Ovary (tissue), 9 donors: ENCODE data around the gene PSMD1. TPM values are rescaled to one million over a fixed set of nuclear protein-coding genes. Genes with fewer than 3 reads are reported as not detected.
"Not testable (repeated sequence)": the region's sequence is repeated elsewhere in the genome, so short reads cannot be mapped to it uniquely, and the experiment has no call there.

Experiments used
- DNase-seq, 5 donors: peaks; one replicate each; pipeline ENCODE4 v3.0.0-alpha.2; 2019 to 2020
- H3K27ac ChIP-seq, 2 donors: fragments of 200-600 bp; one replicate each; pipeline versions ENCODE4 v1.5.1 to v1.8.0; 2019 to 2022
- H3K27me3 ChIP-seq: fragments of 200-600 bp; one replicate; pipeline ENCODE4 v1.8.0; 2022
- H3K36me3 ChIP-seq: fragments of 200-600 bp; sonication (generic); one replicate; pipeline ENCODE4 v1.5.1; 2019
- H3K4me1 ChIP-seq: one replicate; pipeline ENCODE4 v1.8.1; 2013; ENCODE audit warnings: mild to moderate bottlenecking, moderate library complexity; ENCODE audit not compliant: insufficient read depth
- H3K4me3 ChIP-seq: fragments of 200-600 bp; sonication (generic); one replicate; pipeline ENCODE4 v1.5.1; 2017
- H3K9me3 ChIP-seq, 2 donors: fragments of 200-600 bp in 1 of 2; sonication (generic) in 1 of 2; one replicate each; pipeline versions ENCODE4 v1.5.1 to v1.8.1; 2013 to 2019; ENCODE audit warnings: mild to moderate bottlenecking in 1 of 2, moderate library complexity in 1 of 2
- EP300 ChIP-seq: sonication (generic); formaldehyde crosslinking; IDR thresholded peaks from one replicate; pipeline ENCODE4 v1.6.1; 2017; ENCODE audit warnings: antibody characterized with exemption
- POLR2A ChIP-seq: fragments of 450-650 bp; IDR thresholded peaks from one replicate; pipeline ENCODE4 v1.6.1; 2017; ENCODE audit warnings: antibody characterized with exemption, mild to moderate bottlenecking, moderate library complexity
- WGBS, 3 donors: extraction: QIAGEN DNeasy Blood & Tissue Kit in 1 of 3; methylation state at CpG; one replicate each; pipeline versions ENCODE4 v1.1.5 to v1.1.7; 2013 to 2017; 5-methylcytosine and 5-hydroxymethylcytosine counted together
- intact Hi-C, 4 donors: fragments of 100-400 bp; cut with DNase I; formaldehyde crosslinking; loops; one replicate each; pipeline versions ENCODE4 v1.11.0 to v1.15.1; 2022 to 2023
- polyA plus RNA-seq, 2 donors: library from polyadenylated mRNA; stranded (reverse); fragments of 200-250 nt in 1 of 2; fragments of 350-450 nt in 1 of 2; fragmentation: Illumina TruSeq in 1 of 2; extraction: RNeasy Lipid Tissue Mini Kit (QIAGEN cat#74804) in 1 of 2; gene quantifications; one replicate each; pipeline ENCODE4 v1.2.3, GENCODE V29; 2013 to 2014
- total RNA-seq, 7 donors: library from RNA; depleted of rRNA in 2 of 7; stranded (reverse); fragments of >200 nt in 2 of 7; fragmentation: NEBNext Ultra II Directional in 3 of 7; extraction: Animal tissue kit (Norgen Biotek cat#: 25700) in 3 of 7; gene quantifications; one replicate each; pipeline versions ENCODE4 v1.1.0 to v1.2.4, GENCODE V29; 2016 to 2023
- TF ChIP-seq, protein P1 (sequence below), 3 donors: fragments of 450-650 bp in 2 of 3; fragments of 200-600 bp in 1 of 3; IDR thresholded peaks; one replicate each; pipeline versions ENCODE4 v1.5.1 to v1.8.0; 2016 to 2022; ENCODE audit warnings: antibody characterized with exemption in 3 of 3, mild to moderate bottlenecking in 1 of 3
- donor health status: DM: no; HTN: no; CAD: no; lungs with moderate emphysema.
- donor health status: DM: no; HTN: no; CAD: no.
- donor health status: Bipolar disorder and iron deficiency.
- donor health status: DM: yes; HTN: yes; CAD: no.
- donor health status: DM: no; HTN: no; CAD: no.
- donor health status: DM: yes; HTN: yes; CAD: no.

PSMD1 gene
- total and polyA plus RNA-seq, 9 donors = 19.0 to 73.2 (median 57.8) TPM

- TF ChIP-seq, protein P1, sequence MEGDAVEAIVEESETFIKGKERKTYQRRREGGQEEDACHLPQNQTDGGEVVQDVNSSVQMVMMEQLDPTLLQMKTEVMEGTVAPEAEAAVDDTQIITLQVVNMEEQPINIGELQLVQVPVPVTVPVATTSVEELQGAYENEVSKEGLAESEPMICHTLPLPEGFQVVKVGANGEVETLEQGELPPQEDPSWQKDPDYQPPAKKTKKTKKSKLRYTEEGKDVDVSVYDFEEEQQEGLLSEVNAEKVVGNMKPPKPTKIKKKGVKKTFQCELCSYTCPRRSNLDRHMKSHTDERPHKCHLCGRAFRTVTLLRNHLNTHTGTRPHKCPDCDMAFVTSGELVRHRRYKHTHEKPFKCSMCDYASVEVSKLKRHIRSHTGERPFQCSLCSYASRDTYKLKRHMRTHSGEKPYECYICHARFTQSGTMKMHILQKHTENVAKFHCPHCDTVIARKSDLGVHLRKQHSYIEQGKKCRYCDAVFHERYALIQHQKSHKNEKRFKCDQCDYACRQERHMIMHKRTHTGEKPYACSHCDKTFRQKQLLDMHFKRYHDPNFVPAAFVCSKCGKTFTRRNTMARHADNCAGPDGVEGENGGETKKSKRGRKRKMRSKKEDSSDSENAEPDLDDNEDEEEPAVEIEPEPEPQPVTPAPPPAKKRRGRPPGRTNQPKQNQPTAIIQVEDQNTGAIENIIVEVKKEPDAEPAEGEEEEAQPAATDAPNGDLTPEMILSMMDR (IDR thresholded peaks at IDR 0.05) = no peak
- TF ChIP-seq EP300 (no peak), POLR2A (no peak)
- H3K9me3 ChIP-seq = no peaks in the 10 kb centered on the region
- no peaks in the 10 kb centered on the region for H3K36me3 ChIP-seq
- H3K27ac ChIP-seq = no peak overlapping the region
- DNase-seq = no peak
- 83 to 90% (median 86%) methylated on average over 3 of the region's 3 CpGs for WGBS, 3 donors
- H3K27me3 ChIP-seq = no peaks in the 10 kb centered on the region
- H3K4me3 ChIP-seq = no peak overlapping the region
- intact Hi-C loops = no loop called here
- H3K4me1 ChIP-seq = no peaks in the 10 kb centered on the region
Measured at GRCh38 chr2:231018184-231018583, 38.5 kb upstream of the PSMD1 start.

DNA sequence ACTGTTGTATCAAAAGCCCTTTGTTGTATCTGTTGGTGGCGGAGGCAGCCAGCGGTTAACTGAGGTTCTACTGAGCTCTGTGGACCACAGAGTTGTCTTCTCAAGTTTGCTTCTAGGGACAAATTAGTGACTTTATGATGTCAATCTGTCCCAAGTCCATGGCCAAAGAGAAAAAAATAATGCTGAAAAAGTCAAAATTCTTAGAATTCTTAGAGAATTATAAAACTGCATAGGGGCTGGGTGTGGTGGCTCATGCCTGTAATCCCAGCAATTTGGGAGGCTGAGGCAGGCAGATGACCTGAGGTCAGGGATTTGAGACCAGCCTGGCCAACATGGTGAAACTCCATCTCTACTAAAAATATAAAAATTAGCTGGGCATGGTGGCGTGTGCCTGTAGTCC lies 31.6 kb upstream of the PSMD1 start:
- WGBS, 3 donors = 93 to 97% (median 94%) methylated on average over 3 of the region's 3 CpGs
- not testable (repeated sequence) for DNase-seq

DNA sequence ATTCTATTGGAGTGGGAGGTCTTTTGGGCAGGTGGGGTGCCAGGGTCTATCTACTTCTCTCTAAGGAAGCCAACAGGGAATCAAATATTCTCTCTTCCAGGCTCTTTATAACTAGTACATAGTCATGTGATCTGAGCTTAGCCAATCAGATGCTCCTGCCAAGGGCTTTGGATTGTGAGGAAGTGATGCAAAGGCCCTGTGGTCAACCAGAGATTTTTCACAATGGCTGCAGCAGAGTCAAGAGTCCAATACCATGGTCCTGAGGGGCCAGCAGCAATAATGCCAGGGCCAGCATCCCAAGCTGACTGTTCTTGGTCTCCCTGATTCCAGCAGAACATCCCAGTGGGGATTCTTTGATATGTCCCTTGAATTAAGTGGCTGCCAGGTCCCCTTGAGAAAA lies 27.8 kb upstream of the PSMD1 start:
- no peak for DNase-seq
- no peaks in the 10 kb centered on the region for H3K27me3 ChIP-seq
- no peak overlapping the region for H3K27ac ChIP-seq
- no peaks in the 10 kb centered on the region for H3K9me3 ChIP-seq
- TF ChIP-seq EP300 (no peak), POLR2A (no peak)
- TF ChIP-seq, protein P1 (IDR thresholded peaks at IDR 0.05) = no peak
- H3K4me3 ChIP-seq = no peak overlapping the region
- intact Hi-C loops = no loop called here
- H3K36me3 ChIP-seq = no peaks in the 10 kb centered on the region
- H3K4me1 ChIP-seq = no peaks in the 10 kb centered on the region

More for the DNA sequence above, 31.6 kb upstream of the PSMD1 start:
- H3K4me1 ChIP-seq, H3K36me3 ChIP-seq, H3K27me3 ChIP-seq, intact Hi-C loops, H3K27ac ChIP-seq, H3K9me3 ChIP-seq, H3K4me3 ChIP-seq: not testable (repeated sequence)

- WGBS, 3 donors = 78 to 80% (median 80%) methylated on average over 9 of the region's 9 CpGs
Measured at GRCh38 chr2:231029563-231029962, 27.1 kb upstream of the PSMD1 start.

GRCh38 chr2:231030725-231031124 lies 25.9 kb upstream of the PSMD1 start:
- intact Hi-C loops = no loop called here
- no peaks in the 10 kb centered on the region for H3K36me3 ChIP-seq
- no peaks in the 10 kb centered on the region for H3K27me3 ChIP-seq
- WGBS, 3 donors = 85 to 94% (median 86%) methylated on average over 3 of the region's 3 CpGs
- H3K9me3 ChIP-seq = no peaks in the 10 kb centered on the region
- DNase-seq = no peak
- no peak overlapping the region for H3K4me3 ChIP-seq
- H3K27ac ChIP-seq = no peak overlapping the region
- TF ChIP-seq POLR2A (no peak), EP300 (no peak)
- TF ChIP-seq, protein P1 (IDR thresholded peaks at IDR 0.05) = no peak
- no peaks in the 10 kb centered on the region for H3K4me1 ChIP-seq

More at GRCh38 chr2:231029563-231029962, 27.1 kb upstream of the PSMD1 start:
- no peak overlapping the region for H3K4me3 ChIP-seq
- H3K27me3 ChIP-seq = no peaks in the 10 kb centered on the region
- H3K27ac ChIP-seq = no peak overlapping the region
- TF ChIP-seq POLR2A (no peak), EP300 (no peak)
- TF ChIP-seq, protein P1 (IDR thresholded peaks at IDR 0.05) = no peak
- no peaks in the 10 kb centered on the region for H3K36me3 ChIP-seq
- no peak for DNase-seq
- intact Hi-C loops = no loop called here
- no peaks in the 10 kb centered on the region for H3K4me1 ChIP-seq
- no peaks in the 10 kb centered on the region for H3K9me3 ChIP-seq
